Stimulated activated CD4-positive, alpha-beta T cell treated with anti-CD3 and anti-CD28 coated beads, Interleukin-15, amount 100 ng/mL, for 48 hours (primary cell): ENCODE data around the gene LACTBL1.
A peak's percentile ranks its signal among the peaks of the same experiment; 100 is the strongest.
"Not testable (repeated sequence)": the region's sequence is repeated elsewhere in the genome, so short reads cannot be mapped to it uniquely, and the experiment has no call there.

ENCODE experiments used
- DNase-seq, 2 donors: peaks; one replicate each; pipeline ENCODE4 v3.0.0-alpha.2; 2020; ENCODE audit warnings: low read depth in 2 of 2

LACTBL1 gene

GRCh38 chr1:22972760-22973159 lies at the start of gene LACTBL1:
LACTBL1 (minus strand) TSS chr1:22972866; CDS start chr1:22972316, 550 bp downstream.
- no peak for DNase-seq

GRCh38 chr1:23021834-23022233 lies 49.2 kb upstream of the LACTBL1 start:
- no peak for DNase-seq

- no peak for DNase-seq
Measured at GRCh38 chr1:23020706-23021405, 48.2 kb upstream of the LACTBL1 start.

- peak in 1 of 2 donors; percentile 3 for DNase-seq
Measured at GRCh38 chr1:23019863-23020625, 47.4 kb upstream of the LACTBL1 start.

- DNase-seq, result peak; percentile 88 to 94
Measured at GRCh38 chr1:23019094-23019862, 46.6 kb upstream of the LACTBL1 start, which contains the start of gene KDM1A. KDM1A (plus strand) TSS chr1:23019468; CDS start chr1:23019597, 129 bp downstream.

GRCh38 chr1:23018661-23019093 lies 46.0 kb upstream of the LACTBL1 start:
- no peak for DNase-seq

- DNase-seq, result no peak
Measured at GRCh38 chr1:23013657-23014056, 41.0 kb upstream of the LACTBL1 start.

GRCh38 chr1:23010025-23010424 lies 37.4 kb upstream of the LACTBL1 start:
- DNase-seq, result not testable (repeated sequence)

- no peak for DNase-seq
Measured at GRCh38 chr1:23008901-23009300, 36.2 kb upstream of the LACTBL1 start.

GRCh38 chr1:23007106-23007505 lies 34.4 kb upstream of the LACTBL1 start:
- no peak for DNase-seq

- DNase-seq, result not testable (repeated sequence)
Measured at GRCh38 chr1:23004769-23005168, 32.1 kb upstream of the LACTBL1 start.

GRCh38 chr1:23004112-23004511 lies 31.4 kb upstream of the LACTBL1 start:
- no peak for DNase-seq

GRCh38 chr1:23002218-23002617 lies 29.6 kb upstream of the LACTBL1 start:
- DNase-seq, result not testable (repeated sequence)

- DNase-seq, result not testable (repeated sequence)
Measured at GRCh38 chr1:23000133-23000532, 27.5 kb upstream of the LACTBL1 start.

GRCh38 chr1:22997528-22997927 lies 24.9 kb upstream of the LACTBL1 start:
- DNase-seq, result not testable (repeated sequence)

- DNase-seq, result no peak
Measured at GRCh38 chr1:22995774-22996173, 23.1 kb upstream of the LACTBL1 start.

- not testable (repeated sequence) for DNase-seq
Measured at GRCh38 chr1:22993220-22993795, 20.6 kb upstream of the LACTBL1 start.

- DNase-seq, result not testable (repeated sequence)
Measured at GRCh38 chr1:22992384-22992783, 19.7 kb upstream of the LACTBL1 start.

GRCh38 chr1:22983944-22984343 lies 11.3 kb upstream of the LACTBL1 start:
- DNase-seq, result no peak

- DNase-seq, result not testable (repeated sequence)
Measured at GRCh38 chr1:22980471-22980790, 7.8 kb upstream of the LACTBL1 start.

GRCh38 chr1:22978299-22978698 lies 5.6 kb upstream of the LACTBL1 start:
- DNase-seq, result no peak
